ENCODE data around the gene FPGS. TPM values are rescaled to one million over a fixed set of nuclear protein-coding genes. Genes with fewer than 3 reads are reported as not detected.
A peak's percentile ranks its signal among the peaks of the same experiment; 100 is the strongest.
"Not testable (repeated sequence)": the region's sequence is repeated elsewhere in the genome, so short reads cannot be mapped to it uniquely, and the experiment has no call there.

Gene FPGS
- total RNA-seq, 1 donor from 2014 or later, result 51.3 TPM

DNA sequence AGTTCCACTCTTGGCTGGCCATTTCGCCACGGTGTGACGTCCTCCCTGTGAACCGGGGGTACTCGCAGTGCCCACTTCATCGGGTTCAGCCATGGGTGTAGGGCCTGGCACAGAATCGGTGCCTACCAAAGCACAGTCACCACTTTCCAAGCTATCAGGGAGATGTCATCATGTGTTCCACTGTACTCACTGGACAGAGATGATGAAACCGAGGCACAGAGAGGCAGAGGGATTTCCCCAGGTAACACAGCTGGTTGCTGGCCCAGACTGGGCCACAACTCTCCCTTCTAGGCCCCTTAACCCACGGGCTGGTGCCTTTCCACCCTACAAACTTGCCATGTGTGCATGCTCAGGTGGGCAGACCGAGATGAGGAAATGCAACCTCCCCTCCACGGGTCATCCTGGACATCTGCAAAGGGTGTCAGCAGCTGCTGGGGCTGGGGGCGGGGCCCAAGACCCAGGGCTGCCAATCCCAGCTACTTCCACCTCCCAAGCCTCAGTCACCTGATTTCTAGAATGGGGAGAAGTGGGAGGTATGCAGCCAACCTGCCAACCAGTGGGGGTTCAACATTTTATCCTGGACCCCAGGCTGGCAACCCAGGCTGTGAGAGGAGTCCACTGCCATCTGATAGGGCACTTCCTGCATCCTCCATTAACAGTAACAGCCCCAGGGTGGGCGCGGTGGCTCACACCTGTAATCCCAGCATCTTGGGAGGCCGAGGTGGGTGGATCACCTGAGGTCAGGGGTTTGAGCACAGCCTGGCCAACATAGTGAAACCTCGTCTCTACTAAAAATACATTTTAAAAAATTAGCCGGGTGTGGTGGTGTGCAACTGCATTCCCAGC is 23.3 kb upstream of the FPGS start:
- H3K36me3 Mint-ChIP-seq (ENCODE audit: low read depth, unreplicated experiment), result no peaks in the 10 kb centered on the region
- no peak for DNase-seq (ENCODE audit: low spot score)
- no peaks in the 10 kb centered on the region for H3K9me3 Mint-ChIP-seq (ENCODE audit: unreplicated experiment)
- no peak overlapping the region for H3K4me3 Mint-ChIP-seq (ENCODE audit: unreplicated experiment)
- H3K4me1 Mint-ChIP-seq (ENCODE audit: unreplicated experiment), result peaks cover 11% of the 10 kb centered on the region
- H3K27ac Mint-ChIP-seq (ENCODE audit: unreplicated experiment), result no peak overlapping the region
- no peaks in the 10 kb centered on the region for H3K27me3 Mint-ChIP-seq (ENCODE audit: unreplicated experiment)
- TF ChIP-seq, protein P1, sequence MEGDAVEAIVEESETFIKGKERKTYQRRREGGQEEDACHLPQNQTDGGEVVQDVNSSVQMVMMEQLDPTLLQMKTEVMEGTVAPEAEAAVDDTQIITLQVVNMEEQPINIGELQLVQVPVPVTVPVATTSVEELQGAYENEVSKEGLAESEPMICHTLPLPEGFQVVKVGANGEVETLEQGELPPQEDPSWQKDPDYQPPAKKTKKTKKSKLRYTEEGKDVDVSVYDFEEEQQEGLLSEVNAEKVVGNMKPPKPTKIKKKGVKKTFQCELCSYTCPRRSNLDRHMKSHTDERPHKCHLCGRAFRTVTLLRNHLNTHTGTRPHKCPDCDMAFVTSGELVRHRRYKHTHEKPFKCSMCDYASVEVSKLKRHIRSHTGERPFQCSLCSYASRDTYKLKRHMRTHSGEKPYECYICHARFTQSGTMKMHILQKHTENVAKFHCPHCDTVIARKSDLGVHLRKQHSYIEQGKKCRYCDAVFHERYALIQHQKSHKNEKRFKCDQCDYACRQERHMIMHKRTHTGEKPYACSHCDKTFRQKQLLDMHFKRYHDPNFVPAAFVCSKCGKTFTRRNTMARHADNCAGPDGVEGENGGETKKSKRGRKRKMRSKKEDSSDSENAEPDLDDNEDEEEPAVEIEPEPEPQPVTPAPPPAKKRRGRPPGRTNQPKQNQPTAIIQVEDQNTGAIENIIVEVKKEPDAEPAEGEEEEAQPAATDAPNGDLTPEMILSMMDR (IDR thresholded peaks at IDR 0.05; ENCODE audit: unreplicated experiment), result no peak

DNA sequence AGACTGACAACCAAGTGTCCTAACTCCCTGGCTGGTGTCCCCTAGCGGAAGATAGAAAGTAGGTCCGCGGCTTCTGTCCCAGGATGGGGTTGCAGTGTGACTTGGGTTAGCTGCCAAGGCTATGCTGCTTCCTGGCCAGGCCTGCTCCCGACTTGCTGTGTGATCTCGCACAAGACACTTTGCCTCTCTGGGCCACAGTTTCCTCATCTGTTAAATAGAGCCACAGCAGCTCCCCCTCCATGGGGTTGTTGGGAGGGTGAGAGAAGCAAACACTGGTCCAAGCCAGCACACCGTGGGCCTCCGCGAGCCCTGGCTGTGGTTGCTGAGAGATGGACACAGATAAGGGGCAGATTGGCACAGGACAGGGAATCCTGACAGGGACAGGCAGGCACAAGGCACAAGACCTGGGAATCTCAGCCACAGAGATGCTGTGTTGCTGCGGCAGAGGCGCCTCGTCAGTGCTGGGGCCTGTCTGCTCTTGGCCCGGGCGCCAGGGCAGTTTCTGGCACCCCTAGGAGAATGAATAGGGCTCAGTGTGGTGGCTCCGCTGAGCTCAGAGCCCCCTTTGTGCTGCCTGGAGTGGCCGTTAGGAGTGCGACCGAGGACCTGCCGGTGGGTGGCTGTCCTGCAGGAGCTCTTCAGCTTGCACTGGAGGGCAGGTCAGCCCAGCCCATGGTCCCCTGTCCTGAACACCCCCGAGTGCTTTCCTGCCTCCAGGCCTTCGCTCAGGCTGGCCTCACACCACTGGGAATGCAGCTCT is 22.4 kb upstream of the FPGS start:
- TF ChIP-seq, protein P1 (IDR thresholded peaks at IDR 0.05; ENCODE audit: unreplicated experiment), result no peak
- no peaks in the 10 kb centered on the region for H3K36me3 Mint-ChIP-seq (ENCODE audit: low read depth, unreplicated experiment)
- H3K27me3 Mint-ChIP-seq (ENCODE audit: unreplicated experiment), result peaks cover 3% of the 10 kb centered on the region
- H3K4me1 Mint-ChIP-seq (ENCODE audit: unreplicated experiment), result peaks cover 14% of the 10 kb centered on the region
- no peak for DNase-seq (ENCODE audit: low spot score)
- no peak overlapping the region for H3K4me3 Mint-ChIP-seq (ENCODE audit: unreplicated experiment)
- no peaks in the 10 kb centered on the region for H3K9me3 Mint-ChIP-seq (ENCODE audit: unreplicated experiment)
- no peak overlapping the region for H3K27ac Mint-ChIP-seq (ENCODE audit: unreplicated experiment)

DNA sequence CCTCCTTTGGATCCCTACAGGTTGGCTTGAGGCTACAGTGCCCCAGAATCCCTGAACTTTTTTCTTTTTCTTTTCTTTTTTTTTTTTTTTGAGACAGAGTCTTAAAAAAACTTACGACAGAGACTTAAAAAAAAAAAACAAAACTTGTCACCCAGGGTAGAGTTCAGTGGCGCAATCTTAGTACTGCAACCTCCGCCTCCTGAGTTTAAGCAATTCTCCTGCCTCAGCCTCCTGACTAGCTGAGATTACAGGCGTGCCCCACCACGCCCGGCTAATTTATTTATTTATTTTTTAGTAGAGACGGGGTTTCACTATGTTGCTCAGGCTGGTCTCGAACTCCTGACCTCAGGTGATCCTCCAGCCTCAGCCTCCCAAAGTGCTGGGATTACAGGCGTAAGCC is 21.8 kb upstream of the FPGS start:
- not testable (repeated sequence) for H3K36me3 Mint-ChIP-seq (ENCODE audit: low read depth, unreplicated experiment); H3K4me3 Mint-ChIP-seq (ENCODE audit: unreplicated experiment); H3K27me3 Mint-ChIP-seq (ENCODE audit: unreplicated experiment); DNase-seq (ENCODE audit: low spot score); H3K9me3 Mint-ChIP-seq (ENCODE audit: unreplicated experiment); H3K27ac Mint-ChIP-seq (ENCODE audit: unreplicated experiment)
- peaks cover 14% of the 10 kb centered on the region for H3K4me1 Mint-ChIP-seq (ENCODE audit: unreplicated experiment)

DNA sequence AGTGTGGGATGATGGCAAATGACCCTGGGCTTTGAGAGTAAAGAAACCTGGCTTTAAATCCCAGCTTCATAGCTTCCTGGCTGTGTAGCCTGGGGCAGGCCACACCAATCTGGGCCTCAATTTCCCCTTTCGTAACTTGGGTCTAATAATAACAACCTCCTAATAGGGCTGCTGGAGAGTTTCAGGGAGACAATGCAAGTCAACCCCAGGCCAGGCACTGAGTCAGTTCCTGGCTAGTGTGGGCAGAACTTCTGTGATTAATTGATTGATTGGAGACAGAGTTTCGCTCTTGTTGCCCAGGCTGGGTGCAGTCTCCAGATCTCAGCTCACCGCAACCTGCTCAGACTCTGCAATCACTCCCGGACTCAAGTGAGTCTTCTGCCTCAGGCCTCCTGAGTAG is 20.9 kb upstream of the FPGS start:
- no peak overlapping the region for H3K27ac Mint-ChIP-seq (ENCODE audit: unreplicated experiment)
- H3K9me3 Mint-ChIP-seq (ENCODE audit: unreplicated experiment), result no peaks in the 10 kb centered on the region
- TF ChIP-seq, protein P1 (IDR thresholded peaks at IDR 0.05; ENCODE audit: unreplicated experiment), result no peak
- H3K4me3 Mint-ChIP-seq (ENCODE audit: unreplicated experiment), result no peak overlapping the region
- no peak for DNase-seq (ENCODE audit: low spot score)
- H3K4me1 Mint-ChIP-seq (ENCODE audit: unreplicated experiment), result peaks cover 14% of the 10 kb centered on the region
- peaks cover 3% of the 10 kb centered on the region for H3K36me3 Mint-ChIP-seq (ENCODE audit: low read depth, unreplicated experiment)
- H3K27me3 Mint-ChIP-seq (ENCODE audit: unreplicated experiment), result peaks cover 7% of the 10 kb centered on the region

DNA sequence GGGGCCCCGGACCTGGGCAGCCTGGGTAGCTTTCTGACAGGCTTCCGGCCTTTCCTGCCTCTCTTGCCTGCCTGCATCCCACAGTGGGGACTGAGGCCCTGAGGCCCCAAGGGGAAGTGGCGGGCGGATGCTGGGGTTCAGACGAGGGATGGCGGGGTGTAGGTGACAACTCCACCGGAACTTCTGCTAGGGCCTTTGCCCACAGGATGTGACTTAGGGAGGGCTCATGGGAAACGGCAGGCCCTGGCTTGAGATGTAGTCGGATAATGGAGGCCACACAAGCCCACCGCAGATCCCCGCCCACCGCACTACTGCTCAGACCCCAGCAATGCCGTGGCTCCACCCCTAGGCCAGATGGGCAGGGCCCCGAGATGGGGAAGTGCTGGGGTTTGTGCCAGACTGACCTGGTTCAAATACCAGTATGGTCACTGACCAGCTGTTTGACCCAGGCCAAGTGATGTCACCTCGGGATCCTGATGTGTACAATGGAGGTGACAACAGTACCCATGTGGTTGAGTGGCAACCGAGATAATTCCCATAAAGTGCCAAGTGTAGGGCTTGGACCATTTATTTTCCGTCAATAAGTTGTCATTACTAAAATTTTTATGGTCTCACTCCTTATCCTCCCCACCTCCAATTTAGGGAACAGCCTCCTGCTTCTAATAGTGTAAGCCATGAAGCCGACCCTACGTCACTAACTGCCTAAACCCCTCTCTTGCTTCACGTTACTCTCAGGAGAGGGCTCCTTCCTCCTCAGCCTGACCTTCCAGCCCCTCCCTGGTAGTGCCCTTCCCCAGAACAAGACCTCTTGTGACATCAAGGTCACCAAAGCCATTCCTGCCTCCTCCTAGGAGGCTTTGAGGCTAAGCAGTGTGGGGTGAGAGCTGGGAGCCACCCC is 19.3 kb upstream of the FPGS start:
- H3K4me1 Mint-ChIP-seq (ENCODE audit: unreplicated experiment), result peaks cover 18% of the 10 kb centered on the region
- peaks cover 7% of the 10 kb centered on the region for H3K27me3 Mint-ChIP-seq (ENCODE audit: unreplicated experiment)
- H3K36me3 Mint-ChIP-seq (ENCODE audit: low read depth, unreplicated experiment), result peaks cover 15% of the 10 kb centered on the region
- H3K4me3 Mint-ChIP-seq (ENCODE audit: unreplicated experiment), result no peak overlapping the region
- no peaks in the 10 kb centered on the region for H3K9me3 Mint-ChIP-seq (ENCODE audit: unreplicated experiment)
- TF ChIP-seq, protein P1 (IDR thresholded peaks at IDR 0.05; ENCODE audit: unreplicated experiment), result no peak
- H3K27ac Mint-ChIP-seq (ENCODE audit: unreplicated experiment), result peak overlapping the region; percentile 72
- DNase-seq (ENCODE audit: low spot score), result no peak
